NCI-H187 treated with DMSO at 0.1 percent for 48 hours (cell line): Measurements from ENCODE around the gene DNALI1.

Experiments used
- DNase-seq: peaks from one replicate; lab custom pipeline; 2025; lab: John Stamatoyannopoulos, UW

Gene DNALI1

DNA sequence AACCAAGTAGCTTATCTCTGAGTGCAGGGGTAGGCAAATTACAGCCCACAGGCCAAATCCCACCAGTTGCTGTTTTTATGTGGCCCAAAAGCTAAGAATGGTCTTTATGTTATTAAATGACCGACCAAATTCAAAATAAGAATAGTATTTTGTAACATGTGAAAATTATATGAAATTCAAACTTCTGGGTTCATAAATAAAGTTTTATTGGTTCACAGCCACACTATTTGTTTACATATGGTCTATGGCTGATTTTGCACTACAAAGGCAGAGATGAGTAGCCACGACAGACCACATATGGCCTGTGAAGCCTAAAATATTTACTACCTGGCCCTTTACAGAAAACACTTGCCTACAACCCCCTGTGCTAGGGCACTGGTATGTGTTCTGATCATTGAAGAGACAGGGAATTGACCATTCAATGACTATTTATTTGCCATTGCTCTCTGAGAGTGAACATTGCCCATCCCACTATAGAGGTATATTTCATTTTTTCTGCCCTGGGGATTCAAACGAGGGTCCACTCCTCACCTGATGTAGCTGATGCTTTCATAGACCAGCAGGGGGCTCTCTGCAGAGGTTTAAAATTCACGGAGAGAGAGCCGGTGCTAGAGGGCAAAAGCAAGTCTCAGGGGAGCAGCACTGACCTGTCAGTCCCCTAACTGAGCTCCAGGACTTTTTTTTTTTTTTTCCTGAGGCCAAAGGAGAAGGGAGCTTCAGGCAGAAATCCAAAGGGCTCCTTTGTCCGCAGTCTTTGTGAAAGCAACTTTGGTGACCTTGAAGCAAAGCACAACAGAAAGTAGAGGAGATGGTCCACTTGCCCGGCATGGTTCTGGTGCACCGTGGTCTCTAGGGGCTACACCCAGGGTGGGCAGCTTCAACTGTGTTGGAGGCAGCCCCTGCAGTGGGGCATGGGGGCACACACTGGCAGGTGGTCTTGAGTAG lies 46.3 kb downstream of the DNALI1 start:
- DNase-seq: peak; percentile 11

GRCh38 chr1:37605061-37605650 lies 48.4 kb downstream of the DNALI1 start:
- no peak for DNase-seq

DNA sequence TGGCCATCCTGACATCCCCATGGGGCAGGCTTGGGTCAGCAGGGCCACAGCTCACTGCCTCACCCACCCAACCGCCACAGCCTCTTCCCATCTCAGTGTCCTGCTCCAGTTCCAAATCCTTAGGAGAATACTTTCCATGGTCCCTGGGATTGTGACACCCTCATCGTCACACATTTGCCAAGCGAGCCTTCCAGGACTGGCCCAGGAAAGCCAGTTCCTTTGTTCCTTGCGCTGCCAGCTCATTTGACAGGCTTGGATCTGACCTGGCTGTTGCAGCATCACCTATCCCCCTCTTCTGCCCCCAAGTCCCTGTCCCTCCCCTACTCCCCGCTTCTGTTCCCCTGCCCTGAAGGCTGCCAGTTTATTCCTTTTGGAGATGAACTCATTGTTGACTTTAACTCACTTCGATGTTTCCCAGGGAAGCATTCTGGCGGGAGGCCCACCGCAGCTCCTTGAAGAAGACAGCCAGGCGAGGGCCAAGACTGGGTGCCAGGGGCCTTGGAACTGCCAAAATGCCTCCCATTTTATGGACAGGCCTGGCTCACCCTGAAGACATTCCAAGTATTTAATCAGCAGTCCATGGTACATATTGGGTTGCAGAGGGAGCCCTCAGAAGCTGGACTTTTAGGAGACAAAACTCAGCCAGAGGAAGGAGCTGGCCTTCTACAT lies 49.2 kb downstream of the DNALI1 start:
- no peak for DNase-seq

- no peak for DNase-seq
Measured at GRCh38 chr1:37606481-37607263, 49.9 kb downstream of the DNALI1 start.

DNA sequence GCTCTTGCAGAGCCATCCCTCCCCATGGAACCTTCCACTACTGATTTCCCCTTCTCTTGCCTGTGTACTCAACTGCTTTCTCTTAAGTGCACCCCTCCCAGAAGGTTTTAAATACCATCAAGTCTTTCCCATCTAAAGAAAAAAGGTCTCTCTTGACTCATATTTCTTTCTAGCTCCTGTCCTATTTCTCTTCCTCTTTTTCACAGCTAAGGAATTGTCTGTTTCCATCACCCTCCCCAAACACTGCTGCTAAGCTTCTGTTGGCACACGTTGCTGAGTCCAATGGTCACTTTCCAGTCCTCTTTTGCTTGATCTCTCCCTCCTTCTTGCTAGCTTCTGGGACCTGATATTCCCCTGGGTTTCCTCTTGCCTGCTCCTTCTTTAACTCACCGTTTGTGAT lies 52.3 kb downstream of the DNALI1 start:
- no peak for DNase-seq

- DNase-seq: no peak
Measured at GRCh38 chr1:37609994-37610393, 53.3 kb downstream of the DNALI1 start.

DNA sequence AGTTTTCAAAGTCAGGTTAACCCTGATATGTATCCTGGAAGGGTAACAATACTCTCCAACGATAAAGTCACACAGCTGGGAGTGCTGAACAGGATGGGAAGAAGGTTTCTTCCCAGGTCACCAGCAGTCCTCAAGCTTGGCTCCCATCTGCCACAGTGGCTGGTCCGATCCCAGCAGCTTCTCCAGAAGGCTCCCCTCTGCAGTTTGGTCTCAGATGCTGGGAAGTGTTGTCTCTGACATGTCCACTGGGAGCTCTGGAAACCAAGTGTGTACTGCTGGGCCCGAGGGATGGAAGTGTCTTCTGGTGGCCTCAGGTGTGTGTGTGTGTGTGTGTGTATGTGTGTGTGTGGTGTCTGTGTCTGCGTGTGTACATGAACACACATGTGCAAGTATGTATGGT lies 55.4 kb downstream of the DNALI1 start:
- no peak for DNase-seq

GRCh38 chr1:37614105-37614504 lies 57.4 kb downstream of the DNALI1 start:
- no peak for DNase-seq

GRCh38 chr1:37616330-37616729 lies 59.6 kb downstream of the DNALI1 start:
- DNase-seq: no peak
